Liver (tissue), 9 donors: ENCODE results near the gene SERHL2. TPM values are rescaled to one million over a fixed set of nuclear protein-coding genes. Genes with fewer than 3 reads are reported as not detected.
"Not testable (repeated sequence)": the region's sequence is repeated elsewhere in the genome, so short reads cannot be mapped to it uniquely, and the experiment has no call there.

Experiments
- DNase-seq: peaks from one replicate; pipeline ENCODE4 v3.0.0-alpha.2; 2017; ENCODE audit warnings: low spot score
- H3K27ac ChIP-seq, 2 donors: one replicate each; pipeline ENCODE4 v1.7.0; 2013; ENCODE audit warnings: inconsistent platforms in 2 of 2, low read length in 2 of 2, control low read depth in 1 of 2, low read depth in 1 of 2, mild to moderate bottlenecking in 1 of 2
- H3K27me3 ChIP-seq, 4 donors: one replicate each; pipeline versions ENCODE4 v1.6.1 to v1.7.0; 2013; ENCODE audit warnings: low read length in 3 of 4, inconsistent platforms in 1 of 4, mild to moderate bottlenecking in 1 of 4, moderate library complexity in 1 of 4; ENCODE audit not compliant: control insufficient read depth in 4 of 4, insufficient read depth in 4 of 4
- H3K36me3 ChIP-seq, 4 donors: one replicate each; pipeline versions ENCODE4 v1.6.1 to v1.7.0; 2013; ENCODE audit warnings: low read length in 3 of 4, mild to moderate bottlenecking in 3 of 4, low read depth in 1 of 4, moderate library complexity in 1 of 4; ENCODE audit not compliant: control insufficient read depth in 4 of 4, insufficient read depth in 3 of 4
- H3K4me1 ChIP-seq, 4 donors: one replicate each; pipeline versions ENCODE4 v1.6.1 to v1.7.0; 2013; ENCODE audit warnings: low read length in 3 of 4, mild to moderate bottlenecking in 3 of 4, moderate library complexity in 1 of 4; ENCODE audit not compliant: control insufficient read depth in 4 of 4, insufficient read depth in 4 of 4
- H3K4me3 ChIP-seq, 3 donors: one replicate each; pipeline versions ENCODE4 v1.6.1 to v1.7.0; 2013; ENCODE audit warnings: low read length in 3 of 3, control low read depth in 1 of 3, low read depth in 1 of 3, mild to moderate bottlenecking in 1 of 3
- H3K9ac ChIP-seq, 2 donors: one replicate each; pipeline ENCODE4 v1.7.0; 2013; ENCODE audit warnings: low read length in 2 of 2, mild to moderate bottlenecking in 2 of 2, moderate library complexity in 2 of 2, control low read depth in 1 of 2, low read depth in 1 of 2
- H3K9me3 ChIP-seq, 4 donors: one replicate each; pipeline versions ENCODE4 v1.6.1 to v1.7.0; 2013; ENCODE audit warnings: low read length in 3 of 4; ENCODE audit not compliant: control insufficient read depth in 4 of 4
- ATF3 ChIP-seq: IDR thresholded peaks from 2 replicates; pipeline ENCODE4 v1.6.1; 2016; ENCODE audit warnings: antibody characterized with exemption
- CTCF ChIP-seq: fragments of 150-350 bp; IDR thresholded peaks from 2 replicates; pipeline ENCODE4 v1.5.1; 2017; ENCODE audit warnings: improper control_type of control experiment, low read depth, low read length; ENCODE audit not compliant: missing input control
- FOXA1 ChIP-seq: IDR thresholded peaks from 2 replicates; pipeline ENCODE4 v1.6.1; 2016; ENCODE audit warnings: antibody characterized with exemption
- FOXA2 ChIP-seq: IDR thresholded peaks from 2 replicates; pipeline ENCODE4 v1.6.1; 2016; ENCODE audit warnings: antibody characterized with exemption
- GABPA ChIP-seq, 2 donors: IDR thresholded peaks in 1 of 2; conservative IDR thresholded peaks in 1 of 2; 2 replicates each; pipeline ENCODE4 v1.6.1; 2016; ENCODE audit warnings: antibody characterized with exemption in 2 of 2, mild to moderate bottlenecking in 1 of 2, moderate library complexity in 1 of 2
- HNF4A ChIP-seq, 2 donors: conservative IDR thresholded peaks; 2 replicates each; pipeline ENCODE4 v1.6.1; 2016; ENCODE audit warnings: antibody characterized with exemption in 2 of 2, mild to moderate bottlenecking in 2 of 2
- HNF4G ChIP-seq: IDR thresholded peaks from 2 replicates; pipeline ENCODE4 v1.6.1; 2016; ENCODE audit warnings: antibody characterized with exemption
- JUND ChIP-seq, 2 donors: IDR thresholded peaks; 2 replicates each; pipeline ENCODE4 v1.6.1; 2016; ENCODE audit warnings: antibody characterized with exemption in 2 of 2
- MAX ChIP-seq: IDR thresholded peaks from 2 replicates; pipeline ENCODE4 v1.6.1; 2016; ENCODE audit warnings: antibody characterized with exemption
- NR2F2 ChIP-seq: IDR thresholded peaks from 2 replicates; pipeline ENCODE4 v1.6.1; 2016; ENCODE audit warnings: antibody characterized with exemption
- RAD21 ChIP-seq, 2 donors: IDR thresholded peaks; 2 replicates each; pipeline ENCODE4 v1.6.1; 2016; ENCODE audit warnings: antibody characterized with exemption in 2 of 2, mild to moderate bottlenecking in 2 of 2
- REST ChIP-seq: IDR thresholded peaks from 2 replicates; pipeline ENCODE4 v1.6.1; 2016; ENCODE audit warnings: antibody characterized with exemption, mild to moderate bottlenecking
- RXRA ChIP-seq, 2 donors: IDR thresholded peaks; 2 replicates each; pipeline ENCODE4 v1.6.1; 2017 to 2018; ENCODE audit warnings: antibody characterized with exemption in 2 of 2, mild to moderate bottlenecking in 1 of 2
- SP1 ChIP-seq: IDR thresholded peaks from 2 replicates; pipeline ENCODE4 v1.6.1; 2018; ENCODE audit warnings: antibody characterized with exemption, mild to moderate bottlenecking
- TAF1 ChIP-seq: conservative IDR thresholded peaks from 2 replicates; pipeline ENCODE4 v1.6.1; 2016; ENCODE audit warnings: antibody characterized with exemption, mild to moderate bottlenecking
- YY1 ChIP-seq: IDR thresholded peaks from 2 replicates; pipeline ENCODE4 v1.6.1; 2016; ENCODE audit warnings: antibody characterized with exemption, mild to moderate bottlenecking
- WGBS: extraction: QIAGEN DNeasy Blood & Tissue Kit; methylation state at CpG from one replicate; pipeline ENCODE4 v1.1.7; 2013; 5-methylcytosine and 5-hydroxymethylcytosine counted together
- polyA plus RNA-seq, 2 donors: library from polyadenylated mRNA; stranded (reverse) in 1 of 2; unstranded in 1 of 2; fragments of 200-250 nt in 1 of 2; fragments of >200 nt in 1 of 2; fragmentation: Nextera tagmentation in 1 of 2; extraction: Ambion mirVana in 1 of 2; gene quantifications; one replicate each; pipeline versions ENCODE4 v1.2.1 to v1.2.3, GENCODE V29; 2013 to 2015
- total RNA-seq, 2 donors: library from RNA; depleted of rRNA; stranded (reverse); fragments of >200 nt; gene quantifications; one replicate each; pipeline ENCODE4 v1.2.3, GENCODE V29; 2014
- TF ChIP-seq, protein P1 (sequence below): IDR thresholded peaks from 2 replicates; pipeline ENCODE4 v1.6.1; 2016; ENCODE audit warnings: antibody characterized with exemption
- donor health status: healthy.
- donor health status: healthy.
- donor health status: healthy.
- donor health status: healthy.
- donor health status: healthy.

SERHL2 gene
- total and polyA plus RNA-seq, 4 donors, result 0.51 to 1.6 (median 0.69) TPM

DNA sequence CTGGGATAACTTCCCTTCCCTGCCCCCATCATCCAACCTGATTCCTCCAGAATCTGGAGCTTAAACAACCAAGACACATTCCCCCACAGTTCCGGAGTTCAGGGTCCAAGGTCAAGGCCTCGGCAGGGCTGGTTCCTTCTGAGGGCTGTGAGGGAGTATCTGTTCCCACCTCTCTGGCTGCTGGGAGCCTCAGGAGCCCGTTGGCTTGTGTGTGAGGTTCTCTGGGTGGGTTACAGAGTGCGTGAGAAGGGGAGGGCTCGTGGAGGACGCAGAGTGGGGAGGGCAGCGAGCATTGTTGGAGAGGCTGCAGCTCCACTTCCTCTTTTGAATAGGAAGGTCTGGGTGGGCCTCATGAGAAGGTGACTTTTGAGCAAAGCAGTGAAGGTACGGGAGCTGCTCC is 8.5 kb downstream of the SERHL2 start:
- no peak for TF ChIP-seq ATF3
- TF ChIP-seq NR2F2, result peak; percentile 71
- no peak for TF ChIP-seq CTCF

GRCh38 chr22:42562684-42563083 is 8.9 kb downstream of the SERHL2 start:
- Histone ChIP-seq H3K36me3 (no peaks in the 10 kb centered on the region), H3K9me3 (no peaks in the 10 kb centered on the region), H3K27ac (no peak overlapping the region), H3K9ac (peak overlapping the region in 1 of 2 donors; percentile 16), H3K27me3 (no peaks in the 10 kb centered on the region), H3K4me3 (no peak overlapping the region), H3K4me1 (peaks cover 0 to 6% (median 1%) of the 10 kb centered on the region in 4 donors)
- no peak for DNase-seq
- 82% methylated on average over 2 of the region's 2 CpGs for whole genome bisulfite sequencing
- no peak for TF ChIP-seq RXRA (IDR thresholded peaks at IDR 0.05)
- TF ChIP-seq FOXA2, result no peak
- TF ChIP-seq TAF1, result no peak
- TF ChIP-seq HNF4A (conservative IDR thresholded peaks at IDR 0.05), result no peak
- TF ChIP-seq SP1, result no peak
- TF ChIP-seq REST, result no peak
- TF ChIP-seq HNF4G, result no peak
- TF ChIP-seq YY1, result no peak
- TF ChIP-seq FOXA1, result no peak
- TF ChIP-seq, protein P1, sequence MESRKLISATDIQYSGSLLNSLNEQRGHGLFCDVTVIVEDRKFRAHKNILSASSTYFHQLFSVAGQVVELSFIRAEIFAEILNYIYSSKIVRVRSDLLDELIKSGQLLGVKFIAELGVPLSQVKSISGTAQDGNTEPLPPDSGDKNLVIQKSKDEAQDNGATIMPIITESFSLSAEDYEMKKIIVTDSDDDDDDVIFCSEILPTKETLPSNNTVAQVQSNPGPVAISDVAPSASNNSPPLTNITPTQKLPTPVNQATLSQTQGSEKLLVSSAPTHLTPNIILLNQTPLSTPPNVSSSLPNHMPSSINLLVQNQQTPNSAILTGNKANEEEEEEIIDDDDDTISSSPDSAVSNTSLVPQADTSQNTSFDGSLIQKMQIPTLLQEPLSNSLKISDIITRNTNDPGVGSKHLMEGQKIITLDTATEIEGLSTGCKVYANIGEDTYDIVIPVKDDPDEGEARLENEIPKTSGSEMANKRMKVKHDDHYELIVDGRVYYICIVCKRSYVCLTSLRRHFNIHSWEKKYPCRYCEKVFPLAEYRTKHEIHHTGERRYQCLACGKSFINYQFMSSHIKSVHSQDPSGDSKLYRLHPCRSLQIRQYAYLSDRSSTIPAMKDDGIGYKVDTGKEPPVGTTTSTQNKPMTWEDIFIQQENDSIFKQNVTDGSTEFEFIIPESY, result no peak
- TF ChIP-seq MAX, result no peak
- no peak for TF ChIP-seq RAD21 (IDR thresholded peaks at IDR 0.05)
- no peak for TF ChIP-seq ATF3
- no peak for TF ChIP-seq JUND (IDR thresholded peaks at IDR 0.05)
- TF ChIP-seq GABPA (IDR thresholded peaks at IDR 0.05 in 1 of 2, conservative IDR thresholded peaks at IDR 0.05 in 1 of 2), result no peak
- TF ChIP-seq CTCF, result no peak

More for the DNA sequence above, 8.5 kb downstream of the SERHL2 start:
- no peak overlapping the region for H3K27ac ChIP-seq
- WGBS, result 59% methylated on average over 8 of the region's 8 CpGs
- H3K36me3 ChIP-seq, result no peaks in the 10 kb centered on the region
- no peak for DNase-seq
- no peaks in the 10 kb centered on the region for H3K9me3 ChIP-seq
- peak overlapping the region in 1 of 2 donors; percentile 16 for H3K9ac ChIP-seq
- no peaks in the 10 kb centered on the region for H3K27me3 ChIP-seq
- H3K4me3 ChIP-seq, result no peak overlapping the region
- peaks cover 0 to 6% (median 1%) of the 10 kb centered on the region in 4 donors for H3K4me1 ChIP-seq

- WGBS, result 93% methylated on average over 3 of the region's 3 CpGs
- H3K4me3 ChIP-seq, H3K4me1 ChIP-seq, H3K9ac ChIP-seq, DNase-seq, H3K36me3 ChIP-seq, H3K27ac ChIP-seq, H3K9me3 ChIP-seq, H3K27me3 ChIP-seq: not testable (repeated sequence)
These were observed 10.2 kb downstream of the SERHL2 start for GRCh38 chr22:42563943-42564342.
